IMR-90 (cell line): ENCODE results near the gene NXN.

Experiments used
- CEBPB ChIP-seq: IDR thresholded peaks from 2 replicates; pipeline ENCODE4 v1.6.1; 2012; ENCODE audit warnings: low read depth, low read length, improper control_type of control experiment
- CHD1 ChIP-seq: IDR thresholded peaks from 2 replicates; pipeline ENCODE4 v1.6.1; 2012; ENCODE audit warnings: low read depth, low read length, improper control_type of control experiment
- FOS ChIP-seq: fragments of 150-350 bp; IDR thresholded peaks from 2 replicates; pipeline ENCODE4 v1.6.1; 2016; ENCODE audit warnings: low read depth, low read length
- POLR2A ChIP-seq: IDR thresholded peaks from 2 replicates; pipeline ENCODE4 v1.6.1; 2012; ENCODE audit warnings: mild to moderate bottlenecking, low read depth, low read length
- RAD21 ChIP-seq: IDR thresholded peaks from 2 replicates; pipeline ENCODE4 v1.6.1; 2012; ENCODE audit warnings: low read length, improper control_type of control experiment
- RFX5 ChIP-seq: IDR thresholded peaks from 2 replicates; pipeline ENCODE4 v1.8.0; 2012; ENCODE audit warnings: low read depth, mild to moderate bottlenecking, low read length, moderate library complexity
- SMC3 ChIP-seq: fragments of 150-350 bp; IDR thresholded peaks from 2 replicates; pipeline ENCODE4 v1.6.1; 2016; ENCODE audit warnings: low read depth, mild to moderate bottlenecking, antibody characterized with exemption, low read length, moderate library complexity
- TF ChIP-seq, protein P1 (sequence below): conservative IDR thresholded peaks from 2 replicates; pipeline ENCODE4 v1.5.1; 2012; ENCODE audit warnings: mild to moderate bottlenecking, low read depth, low read length, improper control_type of control experiment
- TF ChIP-seq, protein P2 (sequence below): fragments of 150-350 bp; IDR thresholded peaks from 2 replicates; pipeline ENCODE4 v1.6.1; 2017; ENCODE audit warnings: mild to moderate bottlenecking, antibody characterized with exemption, low read length, low read depth

DNA sequence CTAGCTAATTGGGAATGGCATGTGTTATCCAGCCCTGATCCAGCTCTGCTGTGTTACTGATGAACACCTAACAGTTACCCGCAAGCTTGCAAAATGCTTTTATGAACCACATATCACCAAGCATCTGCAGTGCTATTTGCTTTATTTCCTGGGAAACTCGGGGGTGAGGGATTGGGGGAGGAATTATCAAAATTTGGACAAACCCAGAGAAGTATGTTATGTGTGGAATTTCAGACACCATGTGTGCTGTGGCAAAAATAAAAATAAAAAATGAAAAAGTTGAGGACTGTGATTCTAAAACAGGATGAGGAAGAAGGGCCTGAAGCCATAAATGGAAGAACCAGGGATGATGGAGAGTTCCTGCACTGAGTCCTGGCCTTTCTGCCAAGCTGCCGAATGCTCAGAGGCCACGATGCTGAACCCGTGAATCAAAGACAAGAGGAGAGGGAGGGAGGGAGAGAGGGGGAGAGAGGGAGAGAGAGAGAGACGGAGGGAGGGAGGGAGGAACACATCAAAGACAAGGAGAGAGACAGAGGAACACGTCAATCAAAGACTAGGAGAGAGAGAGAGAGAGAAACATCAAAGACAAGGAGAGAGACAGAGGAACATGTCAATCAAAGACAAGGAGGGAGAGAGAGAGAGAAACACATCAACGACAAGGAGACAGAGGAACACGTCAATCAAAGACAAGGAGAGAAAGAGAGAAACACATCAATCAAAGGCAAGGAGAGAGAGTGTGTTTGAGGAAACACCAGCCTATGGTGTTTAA is 107.6 kb downstream of the NXN start:
- TF ChIP-seq POLR2A = no peak
- TF ChIP-seq, protein P1, sequence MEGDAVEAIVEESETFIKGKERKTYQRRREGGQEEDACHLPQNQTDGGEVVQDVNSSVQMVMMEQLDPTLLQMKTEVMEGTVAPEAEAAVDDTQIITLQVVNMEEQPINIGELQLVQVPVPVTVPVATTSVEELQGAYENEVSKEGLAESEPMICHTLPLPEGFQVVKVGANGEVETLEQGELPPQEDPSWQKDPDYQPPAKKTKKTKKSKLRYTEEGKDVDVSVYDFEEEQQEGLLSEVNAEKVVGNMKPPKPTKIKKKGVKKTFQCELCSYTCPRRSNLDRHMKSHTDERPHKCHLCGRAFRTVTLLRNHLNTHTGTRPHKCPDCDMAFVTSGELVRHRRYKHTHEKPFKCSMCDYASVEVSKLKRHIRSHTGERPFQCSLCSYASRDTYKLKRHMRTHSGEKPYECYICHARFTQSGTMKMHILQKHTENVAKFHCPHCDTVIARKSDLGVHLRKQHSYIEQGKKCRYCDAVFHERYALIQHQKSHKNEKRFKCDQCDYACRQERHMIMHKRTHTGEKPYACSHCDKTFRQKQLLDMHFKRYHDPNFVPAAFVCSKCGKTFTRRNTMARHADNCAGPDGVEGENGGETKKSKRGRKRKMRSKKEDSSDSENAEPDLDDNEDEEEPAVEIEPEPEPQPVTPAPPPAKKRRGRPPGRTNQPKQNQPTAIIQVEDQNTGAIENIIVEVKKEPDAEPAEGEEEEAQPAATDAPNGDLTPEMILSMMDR = no peak
- TF ChIP-seq RFX5 = no peak
- no peak for TF ChIP-seq CEBPB
- no peak for TF ChIP-seq SMC3
- TF ChIP-seq CHD1 = no peak
- TF ChIP-seq FOS = no peak
- no peak for TF ChIP-seq RAD21
- TF ChIP-seq, protein P2, sequence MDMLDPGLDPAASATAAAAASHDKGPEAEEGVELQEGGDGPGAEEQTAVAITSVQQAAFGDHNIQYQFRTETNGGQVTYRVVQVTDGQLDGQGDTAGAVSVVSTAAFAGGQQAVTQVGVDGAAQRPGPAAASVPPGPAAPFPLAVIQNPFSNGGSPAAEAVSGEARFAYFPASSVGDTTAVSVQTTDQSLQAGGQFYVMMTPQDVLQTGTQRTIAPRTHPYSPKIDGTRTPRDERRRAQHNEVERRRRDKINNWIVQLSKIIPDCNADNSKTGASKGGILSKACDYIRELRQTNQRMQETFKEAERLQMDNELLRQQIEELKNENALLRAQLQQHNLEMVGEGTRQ = no peak
